GM18498 (cell line): ENCODE results near the gene ANGPTL2.
"Not testable (repeated sequence)": the region's sequence is repeated elsewhere in the genome, so short reads cannot be mapped to it uniquely, and the experiment has no call there.

ENCODE experiments used
- ATAC-seq: cut with Tn5 transposase; IDR thresholded peaks from one replicate; pipeline ENCODE4 v1.9.1; 2021; ENCODE audit warnings: mild to moderate bottlenecking, moderate library complexity; ENCODE audit not compliant: unreplicated experiment

ANGPTL2 gene

DNA sequence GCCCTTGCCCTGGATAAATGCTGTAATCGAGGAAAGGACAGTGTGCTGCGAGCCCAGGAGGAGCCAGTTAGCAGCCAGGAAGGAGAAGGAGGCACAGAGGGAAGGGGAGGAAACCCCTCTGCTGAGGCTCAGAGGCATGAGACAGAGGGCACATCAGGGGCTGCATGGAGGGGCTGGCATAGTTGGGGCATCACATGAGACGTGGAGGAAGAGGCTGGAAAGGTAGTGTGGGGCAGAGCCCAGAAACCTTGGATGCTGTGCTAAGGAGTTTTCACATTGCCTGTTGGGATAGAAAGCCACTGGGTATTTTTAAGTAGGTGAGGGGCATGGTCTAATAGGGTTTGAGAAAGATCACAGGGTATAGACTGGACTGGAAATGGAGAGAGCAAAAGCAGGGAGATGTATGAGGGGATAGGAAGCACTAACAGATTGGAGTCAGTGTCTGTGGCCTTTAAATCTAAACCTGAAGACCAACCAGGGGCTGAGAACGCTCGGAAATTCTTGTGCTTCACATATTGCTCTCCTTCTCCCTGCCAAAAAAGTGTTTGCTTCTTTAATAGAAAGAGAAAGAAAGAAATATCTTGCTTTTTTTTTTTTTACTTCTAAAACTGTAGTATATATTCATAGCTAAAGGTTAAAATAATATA is 33.0 kb upstream of the ANGPTL2 start:
- no peak for ATAC-seq

DNA sequence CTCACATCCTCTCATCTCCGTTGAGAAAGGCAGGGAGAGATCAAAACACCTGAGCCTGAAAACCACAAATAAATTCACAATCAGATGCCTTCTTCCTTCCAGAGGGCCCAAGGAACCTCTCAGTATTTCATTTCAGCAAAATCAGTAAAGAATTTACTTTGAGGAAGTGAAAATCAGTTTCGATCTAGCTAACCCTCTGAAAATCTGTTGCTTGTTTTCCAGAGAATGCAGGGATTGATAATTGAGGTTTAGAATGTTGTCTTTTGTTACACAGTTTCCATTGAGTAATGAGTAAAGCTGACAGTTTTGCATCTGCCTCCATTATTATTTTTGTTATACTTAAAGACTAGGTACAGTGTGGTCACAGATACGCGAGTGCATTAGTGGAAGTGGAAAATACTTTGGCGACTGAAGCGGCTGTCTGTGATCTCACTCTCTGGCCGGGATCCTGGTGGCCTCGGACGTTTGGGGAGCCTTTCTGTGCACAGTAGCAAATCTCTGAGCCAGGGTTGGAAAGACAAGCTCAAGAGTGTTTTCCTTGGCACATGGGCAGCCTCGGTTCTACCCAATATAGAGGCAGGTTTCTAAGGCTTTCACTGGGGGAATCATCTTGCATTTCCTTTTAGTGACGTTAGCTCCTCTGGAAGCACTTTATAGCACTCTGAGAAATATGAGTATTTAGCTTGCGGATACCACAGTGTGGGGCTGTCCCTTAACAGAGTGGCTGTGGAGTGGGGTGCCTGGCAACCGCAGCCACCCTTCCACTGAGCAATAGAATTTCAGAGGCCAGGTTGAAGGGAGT is 32.2 kb upstream of the ANGPTL2 start:
- peak; percentile 46 for ATAC-seq

DNA sequence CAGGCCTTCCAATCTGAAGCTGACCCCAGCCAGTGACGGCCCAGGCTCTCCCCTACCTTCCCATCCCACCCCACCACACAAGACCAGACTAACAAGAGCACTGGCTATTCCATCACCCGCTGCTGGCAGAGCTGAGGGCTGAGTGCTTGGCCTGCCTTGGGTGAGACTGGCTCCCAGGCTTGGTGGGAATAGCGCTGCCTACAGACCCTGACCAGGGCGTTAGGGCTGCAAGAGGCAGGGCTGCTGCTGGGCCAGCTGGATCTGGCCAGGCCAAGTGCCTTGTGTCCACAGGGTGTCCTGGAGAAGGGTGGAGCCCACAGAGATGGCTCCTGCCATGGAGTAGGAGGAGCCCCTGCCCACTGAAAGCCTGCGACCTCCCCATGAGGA is 31.6 kb upstream of the ANGPTL2 start:
- peak; percentile 12 for ATAC-seq

DNA sequence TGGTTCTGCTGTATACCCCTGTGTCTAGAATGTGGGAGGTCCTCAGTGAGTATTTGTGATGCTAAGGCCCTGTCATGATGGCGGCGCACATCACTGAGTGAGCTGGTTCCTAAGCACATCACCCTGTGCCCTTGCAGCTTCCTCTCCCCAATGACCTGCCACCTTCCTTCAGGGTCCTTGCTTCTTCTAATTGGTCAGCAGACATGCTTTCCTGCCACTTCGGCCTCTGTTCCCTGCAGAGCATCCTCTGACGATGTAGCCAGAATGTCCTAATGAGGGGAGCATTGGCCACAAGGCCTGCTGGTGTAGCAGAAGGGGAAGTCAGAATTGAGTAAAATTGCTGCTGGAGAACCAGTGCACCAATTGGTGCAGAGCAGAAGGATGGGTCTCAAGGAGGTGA is 31.1 kb upstream of the ANGPTL2 start:
- no peak for ATAC-seq

DNA sequence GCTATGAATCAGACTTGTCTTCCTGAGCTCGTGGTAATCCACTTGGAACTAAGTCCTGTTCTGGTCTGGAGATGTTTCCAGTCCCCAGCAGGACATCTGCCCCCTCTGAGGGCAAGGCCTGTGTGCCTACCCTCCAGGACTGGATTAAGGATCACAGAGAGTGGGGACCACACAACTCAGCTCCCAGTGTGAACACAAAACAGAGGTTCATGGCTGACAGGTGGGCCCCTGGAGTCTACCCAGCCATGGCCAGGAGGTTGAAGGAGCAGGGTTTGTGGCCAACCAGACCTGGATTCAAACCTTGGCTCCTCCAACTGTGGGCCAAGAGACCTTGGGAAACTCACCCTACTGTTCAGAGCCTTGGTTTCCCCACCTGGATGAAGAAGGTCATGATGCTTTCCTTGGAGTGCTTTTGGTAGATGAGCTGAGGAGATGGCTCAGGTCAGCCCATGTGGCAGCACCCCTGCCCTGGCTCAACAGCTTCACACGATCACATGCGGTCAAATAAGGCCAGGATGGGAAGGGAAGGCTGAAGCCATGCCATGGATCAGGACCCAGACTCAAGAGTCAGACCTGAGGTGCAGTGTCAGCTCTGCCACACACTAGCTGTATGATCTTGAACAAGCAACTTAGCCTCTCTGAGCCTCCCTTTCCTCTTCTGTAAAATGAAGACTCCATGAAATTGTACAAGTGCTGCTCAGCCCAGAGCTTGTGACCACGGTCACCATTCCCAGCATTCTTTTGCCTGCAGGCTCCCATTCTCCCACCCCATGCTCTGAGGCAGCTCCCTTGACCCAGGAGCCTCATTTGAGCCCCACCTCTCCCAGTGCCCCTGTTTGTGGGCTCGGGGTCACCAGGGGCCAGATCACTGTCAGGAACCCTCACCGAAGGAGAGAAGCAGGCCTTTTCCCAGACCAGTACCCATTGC is 27.3 kb upstream of the ANGPTL2 start:
- ATAC-seq, result no peak

DNA sequence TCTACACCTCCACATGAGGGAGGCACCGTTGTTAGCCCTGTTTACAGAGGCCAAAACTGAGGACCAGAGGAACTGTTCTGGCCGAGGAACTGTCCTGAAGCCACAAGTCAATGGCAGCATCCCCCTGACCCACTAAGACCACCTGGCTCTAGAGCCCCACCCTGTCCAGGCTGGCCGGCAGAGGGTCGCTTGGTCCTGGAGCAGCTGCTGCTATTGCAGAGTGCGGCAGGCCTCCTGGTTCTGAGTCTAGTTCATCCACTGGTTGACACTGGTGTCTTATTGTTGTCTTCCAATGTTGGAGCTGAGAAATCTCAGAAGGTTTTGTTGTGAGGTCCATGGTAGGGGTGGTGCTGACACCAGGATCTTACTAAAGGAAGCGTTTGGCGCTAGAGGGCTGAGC is 26.6 kb upstream of the ANGPTL2 start:
- no peak for ATAC-seq

DNA sequence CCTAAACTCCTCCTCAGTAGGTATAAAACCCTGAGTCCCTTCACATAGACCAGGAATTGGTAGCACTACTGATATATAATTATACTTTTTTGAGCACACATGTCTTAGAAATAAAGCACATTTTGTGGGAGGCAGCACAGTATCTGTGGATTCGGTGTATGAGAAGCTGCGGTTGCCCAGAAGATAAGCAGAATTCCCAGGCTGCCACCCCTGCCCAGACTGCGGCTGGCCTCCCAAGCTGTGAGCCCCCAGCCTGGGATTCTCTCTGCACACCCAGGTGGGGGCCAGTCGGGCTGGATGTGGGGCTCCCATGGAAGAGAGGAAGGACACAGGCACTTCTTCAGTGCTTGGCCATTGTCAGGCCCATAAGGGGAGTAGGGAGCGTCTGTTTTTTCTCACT is 25.6 kb upstream of the ANGPTL2 start:
- ATAC-seq, result no peak

DNA sequence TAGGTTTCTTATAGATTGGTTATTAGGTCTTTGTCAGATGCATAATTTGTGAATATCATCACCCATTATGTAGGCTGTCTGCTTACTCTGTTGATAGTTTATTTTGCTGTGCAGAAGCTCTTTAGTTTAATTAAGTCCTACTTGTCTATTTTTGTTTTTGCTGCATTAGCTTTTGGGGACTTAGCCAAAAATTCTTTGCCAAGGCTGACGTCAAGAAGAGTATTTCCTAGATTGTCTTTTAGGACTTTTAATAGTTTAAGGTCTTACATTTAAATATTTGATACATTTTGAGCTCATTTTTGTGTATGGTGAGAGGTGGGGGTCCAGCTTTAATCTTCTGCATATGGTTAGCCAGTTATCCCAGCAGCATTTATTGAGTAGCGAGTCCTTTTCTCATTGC is 24.8 kb upstream of the ANGPTL2 start:
- no peak for ATAC-seq

DNA sequence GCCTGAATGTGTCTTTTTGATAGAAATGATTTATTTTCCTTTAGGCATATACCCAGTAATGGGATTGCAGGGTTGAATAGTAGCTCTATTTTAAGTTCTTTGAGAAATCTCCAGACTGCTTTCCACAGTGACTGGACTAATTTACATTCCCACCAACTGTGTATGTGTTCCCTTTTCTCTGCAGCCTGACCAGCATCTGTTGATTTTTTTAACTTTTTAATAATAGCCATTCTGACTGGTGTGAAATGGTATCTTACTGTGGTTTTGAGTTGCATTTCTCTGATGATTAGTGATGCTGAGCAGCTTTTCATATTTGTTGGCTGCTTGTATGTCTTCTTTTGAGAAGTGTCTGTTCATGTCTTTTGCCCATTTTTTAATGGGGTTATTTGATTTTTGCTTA is 24.4 kb upstream of the ANGPTL2 start:
- not testable (repeated sequence) for ATAC-seq

DNA sequence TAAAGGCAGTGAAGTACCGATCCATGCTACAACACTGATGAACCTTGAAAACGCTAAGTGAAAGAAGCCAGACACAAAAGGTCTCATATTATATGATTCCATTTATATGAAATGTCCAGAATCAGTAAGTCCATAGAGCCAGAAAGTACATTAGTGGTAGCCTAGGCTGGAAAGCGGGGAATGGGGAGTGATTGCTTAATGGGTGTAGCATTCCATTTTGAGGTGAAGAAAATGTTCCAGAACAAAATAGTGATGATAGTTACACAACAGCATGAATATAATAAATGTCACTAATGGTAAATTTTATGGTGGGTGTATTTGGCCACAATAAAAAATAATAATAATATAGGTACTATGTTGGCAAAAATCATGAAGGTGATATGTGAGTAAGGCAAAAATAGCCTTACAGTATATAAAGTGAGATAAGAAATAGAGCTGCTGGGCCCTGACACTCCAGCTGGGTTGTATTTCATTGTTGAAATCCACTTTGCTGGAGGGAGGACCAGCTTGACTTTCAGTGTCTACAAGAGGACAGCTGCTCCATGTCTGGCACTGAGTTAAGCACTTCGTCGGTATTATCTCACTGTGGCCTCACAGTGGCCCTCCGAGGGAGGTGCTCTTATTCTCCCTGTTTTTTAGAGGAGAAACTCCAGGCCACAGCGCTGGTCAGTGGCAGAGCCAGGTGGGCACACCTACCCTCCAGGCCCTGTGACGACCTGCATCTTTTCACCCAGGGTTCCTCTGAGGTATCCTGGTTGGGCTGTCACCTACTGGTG is 22.4 kb upstream of the ANGPTL2 start:
- ATAC-seq, result no peak

DNA sequence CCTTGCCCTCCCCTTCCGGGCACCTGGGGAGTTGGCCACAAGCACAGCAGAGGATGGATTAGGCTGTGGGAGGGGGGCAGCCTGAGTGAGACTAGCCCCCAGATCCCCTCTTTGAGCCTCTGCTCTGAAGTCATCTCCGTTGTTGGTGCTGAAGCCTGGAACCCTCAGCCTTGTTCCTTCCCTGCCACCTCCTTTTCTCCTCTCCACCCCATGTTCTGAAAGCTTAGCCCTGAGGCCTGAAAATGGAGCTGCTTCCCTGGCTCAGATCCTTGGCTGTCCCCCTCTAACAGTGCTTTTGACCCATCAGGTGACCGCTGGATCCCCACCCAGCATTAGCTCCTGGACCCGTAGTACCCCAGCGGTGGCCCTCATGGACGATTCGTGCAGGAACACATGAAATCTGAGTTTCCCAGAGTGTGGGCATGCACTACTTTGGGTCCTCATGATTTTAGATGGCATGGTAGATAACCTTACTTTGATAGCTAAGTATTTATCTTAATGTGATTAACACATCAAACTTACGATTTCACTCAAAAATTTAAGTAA is 21.6 kb upstream of the ANGPTL2 start:
- no peak for ATAC-seq

DNA sequence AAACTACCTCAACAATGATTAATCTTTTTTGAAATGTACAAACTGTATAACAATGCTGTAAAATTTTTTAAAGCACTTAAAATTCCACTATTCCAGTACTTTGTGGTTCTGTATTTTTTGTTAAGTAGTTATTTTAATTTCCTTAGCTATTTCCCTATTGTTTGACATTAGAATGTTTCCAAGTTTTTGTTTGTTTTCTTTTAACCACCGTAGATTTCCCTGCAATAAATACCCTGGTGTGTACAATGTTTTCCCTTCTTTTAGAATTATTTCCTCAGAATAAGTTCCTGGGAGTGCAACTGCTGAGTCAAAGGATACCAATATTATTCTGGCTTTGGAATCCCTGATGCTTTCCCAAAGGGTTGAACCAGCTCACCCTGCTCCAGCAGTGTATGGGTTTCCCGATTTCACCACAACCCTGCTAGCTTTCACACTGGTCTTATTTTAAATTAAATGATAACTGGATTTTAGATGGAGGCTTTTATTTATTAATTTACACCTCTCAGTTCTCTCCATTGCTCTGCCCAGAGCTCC is 20.6 kb upstream of the ANGPTL2 start:
- ATAC-seq, result no peak

DNA sequence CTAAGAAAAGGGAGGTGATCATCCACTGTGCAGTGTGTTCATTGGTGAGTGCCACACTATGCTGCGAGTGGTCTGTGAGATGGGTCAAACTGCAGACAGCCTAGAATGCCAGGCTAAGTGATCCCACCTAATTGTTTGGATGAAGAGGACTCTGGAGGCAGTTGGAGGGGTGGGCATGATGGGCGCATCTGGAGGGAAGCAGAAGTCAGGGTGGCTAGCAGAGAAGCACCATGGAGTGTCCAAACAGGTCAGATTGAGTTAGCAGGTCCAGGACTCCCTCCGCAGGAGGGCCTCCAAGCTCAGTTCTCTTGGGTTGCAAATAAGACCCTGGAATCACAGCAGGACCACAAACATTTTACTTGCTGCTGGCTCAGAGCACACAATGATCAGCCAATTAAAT is 19.9 kb upstream of the ANGPTL2 start:
- no peak for ATAC-seq

DNA sequence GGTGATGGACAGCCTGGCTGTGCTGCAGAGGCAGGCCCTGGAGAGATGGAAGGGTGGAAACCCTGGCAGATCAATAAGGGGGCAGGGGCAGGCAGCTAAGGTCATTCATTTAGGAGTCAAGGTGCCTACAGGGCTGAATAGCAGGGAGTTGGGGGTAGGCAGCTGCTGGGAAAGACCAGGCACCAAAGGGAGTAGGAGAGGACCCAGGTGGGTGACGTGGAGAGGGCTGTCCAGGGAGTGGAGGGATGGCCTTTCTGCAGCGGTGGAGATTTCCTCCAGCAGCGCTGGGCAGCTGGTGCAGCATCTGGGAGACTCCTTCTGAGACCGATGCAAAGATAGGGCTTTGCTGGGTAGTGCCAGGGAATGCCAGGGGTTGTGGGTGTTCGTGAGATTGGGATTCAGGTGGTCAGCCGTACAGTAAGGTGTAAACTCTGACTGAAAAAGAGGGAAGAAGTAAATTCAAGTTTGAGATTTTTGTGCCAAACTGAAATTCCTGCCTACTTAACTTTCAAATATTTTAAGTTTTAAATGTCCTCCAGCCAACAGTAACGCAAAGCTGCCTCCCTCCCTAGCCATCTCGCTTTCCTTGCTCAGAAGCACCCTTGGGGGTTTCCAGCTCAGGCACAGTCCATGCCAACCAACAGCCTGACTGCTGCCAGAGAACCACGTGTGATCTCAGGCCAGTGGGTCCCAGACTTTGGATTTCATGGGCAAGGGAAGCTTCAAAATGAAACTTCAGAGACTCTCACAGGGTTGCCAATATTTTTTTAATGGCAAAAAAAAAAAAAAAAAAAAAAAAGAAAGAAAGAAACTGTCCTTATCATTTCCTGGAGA is 18.6 kb upstream of the ANGPTL2 start:
- no peak for ATAC-seq

DNA sequence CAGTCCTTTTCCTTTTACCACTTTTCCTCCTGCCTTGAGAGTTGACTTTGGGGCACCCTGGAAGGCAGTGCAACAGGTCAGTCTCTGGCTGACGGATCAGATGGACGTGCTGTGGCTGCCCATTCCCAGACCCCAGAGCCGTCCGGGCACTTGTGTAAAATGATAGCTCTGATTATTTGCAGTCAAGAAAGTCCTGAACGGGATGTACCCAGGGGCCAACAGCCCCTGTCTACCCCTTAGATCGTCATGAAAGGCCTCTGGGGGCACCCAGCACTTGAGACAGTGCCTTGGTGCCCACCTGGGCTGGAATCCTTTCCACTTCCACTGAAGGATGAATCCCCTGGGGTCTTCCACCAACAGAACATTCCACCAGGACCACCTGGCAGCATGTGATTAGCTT is 17.7 kb upstream of the ANGPTL2 start:
- no peak for ATAC-seq

DNA sequence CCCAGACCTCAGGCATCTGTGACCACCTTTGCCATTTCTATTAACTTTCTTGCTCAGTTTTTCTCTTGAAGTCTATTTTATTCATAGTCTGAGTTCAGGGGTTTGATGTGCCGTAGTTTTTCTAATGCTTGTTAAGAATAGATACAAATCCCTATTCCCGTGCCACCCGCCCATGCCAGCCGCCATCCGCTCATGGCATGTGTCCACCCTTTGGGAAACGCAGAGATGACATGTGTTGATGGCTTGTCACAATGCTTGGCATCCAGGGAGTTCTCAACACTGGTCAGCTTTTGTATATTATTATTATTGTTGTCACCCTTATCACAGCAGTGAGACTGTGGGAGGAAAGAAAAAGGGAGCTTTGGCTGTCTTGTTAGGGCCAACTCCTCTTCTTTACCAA is 17.3 kb upstream of the ANGPTL2 start:
- no peak for ATAC-seq

DNA sequence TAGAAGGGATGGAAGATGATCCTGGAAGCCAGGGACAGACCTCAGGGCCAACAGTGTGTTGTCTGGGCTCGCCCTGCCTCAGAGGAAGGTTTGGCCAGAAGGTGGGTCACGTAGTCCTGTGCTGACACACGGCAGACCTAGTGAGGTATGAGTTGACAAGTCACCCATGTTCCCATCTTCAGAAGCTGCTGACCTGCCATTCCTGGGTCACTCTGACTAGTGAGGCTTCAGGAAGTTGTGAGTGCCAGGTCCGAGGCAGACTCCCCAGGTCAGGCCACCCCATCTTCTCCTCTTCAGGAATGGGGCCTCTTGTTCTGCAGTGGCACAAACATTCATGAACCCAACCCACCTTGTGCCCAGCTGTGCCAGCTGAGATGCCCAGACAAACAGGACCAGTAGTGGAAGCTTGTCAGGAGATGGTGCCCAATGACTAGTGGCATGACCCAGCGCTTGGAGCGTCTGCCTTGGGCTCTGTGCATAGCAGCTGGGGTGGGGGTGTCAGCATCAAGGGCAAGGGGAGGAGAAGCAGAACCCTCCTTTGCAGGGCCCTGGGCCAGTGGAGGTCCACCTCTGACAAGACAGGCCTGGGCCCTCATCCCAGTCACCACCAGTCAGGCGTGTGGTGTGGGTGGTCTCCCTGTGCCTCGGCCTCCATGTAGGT is 16.8 kb upstream of the ANGPTL2 start:
- no peak for ATAC-seq

DNA sequence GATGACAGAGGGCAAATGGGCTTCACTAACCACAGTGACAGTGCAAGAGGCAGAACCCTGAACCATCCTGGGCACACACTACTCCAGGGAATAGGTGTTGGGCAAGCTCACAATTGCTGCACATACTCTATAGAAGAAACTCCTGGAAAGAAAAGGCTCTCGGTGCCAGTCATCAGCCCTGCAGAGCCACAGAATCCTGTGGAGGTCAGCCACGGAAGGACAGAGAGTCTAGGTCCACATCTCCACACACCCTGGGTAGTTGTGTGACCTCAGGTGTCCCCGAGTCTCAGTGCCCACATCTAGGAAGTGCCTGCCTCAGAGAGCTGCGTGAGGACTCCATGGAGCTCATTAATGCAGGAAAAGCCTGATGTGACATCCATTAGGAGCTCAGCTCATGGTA is 16.0 kb upstream of the ANGPTL2 start:
- no peak for ATAC-seq
